Mucosa of descending colon (tissue), 3 donors: ENCODE results near the gene SH2D3C. TPM values are rescaled to one million over a fixed set of nuclear protein-coding genes. Genes with fewer than 3 reads are reported as not detected.

ENCODE experiments used
- ATAC-seq: fragments of 200-7000 bp; cut with Tn5 transposase; one replicate; pipeline ENCODE4 v1.9.1; 2020; ENCODE audit warnings: mild to moderate bottlenecking, moderate library complexity
- DNase-seq, 3 donors: peaks; one replicate each; pipeline ENCODE4 v3.0.0-alpha.2; 2020
- H3K36me3 ChIP-seq: fragments of 200-600 bp; one replicate; pipeline ENCODE4 v1.8.0; 2021; ENCODE audit warnings: low read depth, mild to moderate bottlenecking
- H3K4me1 ChIP-seq: fragments of 200-600 bp; one replicate; pipeline ENCODE4 v1.8.0; 2021; ENCODE audit warnings: low read depth, mild to moderate bottlenecking
- H3K4me3 ChIP-seq: fragments of 200-600 bp; one replicate; pipeline ENCODE4 v1.8.0; 2021; ENCODE audit warnings: mild to moderate bottlenecking
- H3K9me3 ChIP-seq: fragments of 200-600 bp; one replicate; pipeline ENCODE4 v1.8.0; 2021; ENCODE audit warnings: mild to moderate bottlenecking
- intact Hi-C, 2 donors: fragments of 100-400 bp; cut with DNase I in 1 of 2; cut with micrococcal nuclease in 1 of 2; formaldehyde crosslinking; loops; one replicate each; pipeline versions ENCODE4 v1.11.0 to v1.11.1; 2022; cut with DNase I, micrococcal nuclease
- total RNA-seq, 3 donors: library from RNA; stranded (reverse); fragmentation: NEBNext Ultra II Directional in 2 of 3; extraction: Animal tissue kit (Norgen Biotek cat#: 25700) in 2 of 3; gene quantifications; one replicate each; pipeline versions ENCODE4 v1.2.1 to v1.2.4, GENCODE V29; 2021 to 2023
- TF ChIP-seq, protein P1 (sequence below): fragments of 200-600 bp; IDR thresholded peaks from one replicate; pipeline ENCODE4 v1.8.0; 2022; ENCODE audit warnings: antibody characterized with exemption, mild to moderate bottlenecking
- donor health status: DM: no; HTN: no; CAD: no; lungs with moderate emphysema.
- donor health status: DM: no; HTN: no; CAD: no.
- donor health status: DM: no; HTN: yes; CAD: no.

Gene SH2D3C
- total RNA-seq, 3 donors from 2014 or later = 3.2 to 7.4 (median 4.7) TPM

DNA sequence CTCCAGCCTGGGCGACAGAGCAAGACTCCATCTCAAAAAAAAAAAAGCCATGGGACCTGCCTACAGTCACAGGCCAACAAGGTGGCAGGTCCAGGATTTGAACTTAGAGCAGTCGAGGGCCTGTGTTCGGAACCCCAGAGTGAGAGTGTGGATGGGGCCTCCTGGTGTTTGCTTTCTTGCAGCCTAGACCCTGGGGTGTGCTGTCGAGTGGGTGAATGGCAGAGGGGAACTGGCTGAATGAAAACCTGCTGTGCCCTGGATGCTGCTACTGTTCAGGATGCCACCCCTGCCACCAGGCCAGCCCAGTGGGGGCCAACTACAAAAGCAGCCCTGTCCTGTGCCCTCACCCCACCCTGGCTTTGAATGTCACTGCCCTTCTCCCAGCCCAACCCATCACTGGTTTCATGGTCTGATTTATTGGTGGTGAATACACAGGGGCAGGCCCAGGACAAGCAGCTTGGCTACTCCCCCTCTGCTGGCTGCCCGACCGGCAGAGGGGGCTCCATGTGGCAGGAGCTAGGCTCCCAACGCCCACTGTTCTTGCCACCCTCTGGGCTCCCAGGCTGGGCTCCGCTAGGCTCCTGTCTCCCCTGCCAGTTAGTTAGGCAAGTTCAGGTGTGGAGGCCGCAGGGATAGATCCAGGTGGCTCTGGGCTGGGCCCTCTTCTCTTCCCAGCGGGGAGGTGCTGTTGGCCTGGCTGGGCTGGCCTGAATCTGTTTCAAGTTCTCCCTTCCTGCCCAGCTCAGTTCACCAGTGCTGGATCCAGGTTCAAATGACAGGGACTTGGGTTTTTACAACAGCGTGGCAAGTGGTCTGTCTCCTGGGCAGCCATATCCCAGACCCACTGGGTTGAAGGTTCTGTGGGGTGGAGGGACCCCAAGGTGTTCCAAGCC is 36.4 kb upstream of the SH2D3C start:
- no peak for ATAC-seq
- intact Hi-C loops = no loop called here
- DNase-seq = no peak
- H3K36me3 ChIP-seq = peaks cover 6% of the 10 kb centered on the region
- TF ChIP-seq, protein P1, sequence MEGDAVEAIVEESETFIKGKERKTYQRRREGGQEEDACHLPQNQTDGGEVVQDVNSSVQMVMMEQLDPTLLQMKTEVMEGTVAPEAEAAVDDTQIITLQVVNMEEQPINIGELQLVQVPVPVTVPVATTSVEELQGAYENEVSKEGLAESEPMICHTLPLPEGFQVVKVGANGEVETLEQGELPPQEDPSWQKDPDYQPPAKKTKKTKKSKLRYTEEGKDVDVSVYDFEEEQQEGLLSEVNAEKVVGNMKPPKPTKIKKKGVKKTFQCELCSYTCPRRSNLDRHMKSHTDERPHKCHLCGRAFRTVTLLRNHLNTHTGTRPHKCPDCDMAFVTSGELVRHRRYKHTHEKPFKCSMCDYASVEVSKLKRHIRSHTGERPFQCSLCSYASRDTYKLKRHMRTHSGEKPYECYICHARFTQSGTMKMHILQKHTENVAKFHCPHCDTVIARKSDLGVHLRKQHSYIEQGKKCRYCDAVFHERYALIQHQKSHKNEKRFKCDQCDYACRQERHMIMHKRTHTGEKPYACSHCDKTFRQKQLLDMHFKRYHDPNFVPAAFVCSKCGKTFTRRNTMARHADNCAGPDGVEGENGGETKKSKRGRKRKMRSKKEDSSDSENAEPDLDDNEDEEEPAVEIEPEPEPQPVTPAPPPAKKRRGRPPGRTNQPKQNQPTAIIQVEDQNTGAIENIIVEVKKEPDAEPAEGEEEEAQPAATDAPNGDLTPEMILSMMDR = no peak
- H3K4me1 ChIP-seq = peaks cover 3% of the 10 kb centered on the region
- H3K4me3 ChIP-seq = no peak overlapping the region
- no peaks in the 10 kb centered on the region for H3K9me3 ChIP-seq

DNA sequence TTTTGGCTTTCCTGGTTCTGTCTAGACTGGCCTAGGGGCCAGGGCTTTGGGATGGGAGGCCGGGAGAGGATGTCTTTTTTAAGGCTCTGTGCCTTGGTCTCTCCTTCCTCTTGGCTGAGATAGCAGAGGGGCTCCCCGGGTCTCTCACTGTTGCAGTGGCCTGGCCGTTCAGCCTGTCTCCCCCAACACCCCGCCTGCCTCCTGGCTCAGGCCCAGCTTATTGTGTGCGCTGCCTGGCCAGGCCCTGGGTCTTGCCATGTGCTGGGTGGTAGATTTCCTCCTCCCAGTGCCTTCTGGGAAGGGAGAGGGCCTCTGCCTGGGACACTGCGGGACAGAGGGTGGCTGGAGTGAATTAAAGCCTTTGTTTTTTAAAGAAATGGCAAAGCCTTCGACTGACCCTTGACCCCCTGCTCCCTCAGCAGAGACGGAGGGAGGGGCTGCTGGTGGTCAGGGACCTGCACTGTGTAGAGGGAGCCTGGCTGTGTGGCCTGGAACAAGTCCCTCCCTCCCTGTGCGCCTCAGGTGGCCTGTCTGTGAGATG is 35.3 kb upstream of the SH2D3C start:
- intact Hi-C loops = no loop called here
- DNase-seq (no peak), ATAC-seq (no peak)
- H3K4me3 ChIP-seq = no peak overlapping the region
- H3K9me3 ChIP-seq = no peaks in the 10 kb centered on the region
- TF ChIP-seq, protein P1 = no peak
- H3K4me1 ChIP-seq = peaks cover 8% of the 10 kb centered on the region
- peaks cover 6% of the 10 kb centered on the region for H3K36me3 ChIP-seq

DNA sequence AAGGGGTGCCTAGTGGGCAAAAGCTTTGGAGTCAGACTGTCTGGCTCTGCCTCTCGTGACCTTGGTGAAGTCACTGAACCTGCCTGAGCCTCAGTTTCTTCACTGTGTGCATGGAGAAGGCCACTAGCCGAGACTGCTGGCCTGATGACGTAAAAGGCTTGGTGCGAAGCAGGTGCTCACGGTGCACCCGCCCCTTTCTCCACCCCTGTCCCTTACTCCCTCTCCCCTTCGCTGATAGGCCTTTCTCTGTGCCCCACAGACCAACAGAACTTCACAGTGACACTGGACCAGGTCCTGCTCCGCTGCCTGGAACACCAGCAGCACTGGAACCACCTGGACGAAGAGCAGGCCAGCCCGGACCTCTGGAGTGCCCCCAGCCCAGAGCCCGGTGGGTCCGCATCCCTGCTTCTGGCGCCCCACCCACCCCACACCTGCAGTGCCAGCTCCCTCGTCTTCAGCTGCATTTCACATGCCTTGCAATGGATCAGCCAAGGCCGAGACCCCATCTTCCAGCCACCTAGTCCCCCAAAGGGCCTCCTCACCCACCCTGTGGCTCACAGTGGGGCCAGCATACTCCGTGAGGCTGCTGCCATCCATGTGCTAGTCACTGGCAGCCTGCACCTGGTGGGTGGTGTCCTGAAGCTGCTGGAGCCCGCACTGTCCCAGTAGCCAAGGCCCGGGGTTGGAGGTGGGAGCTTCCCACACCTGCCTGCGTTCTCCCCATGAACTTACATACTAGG is 34.6 kb upstream of the SH2D3C start:
- Histone ChIP-seq H3K36me3 (peaks cover 6% of the 10 kb centered on the region), H3K4me1 (peaks cover 8% of the 10 kb centered on the region), H3K4me3 (no peak overlapping the region), H3K9me3 (no peaks in the 10 kb centered on the region)
- ATAC-seq (no peak), DNase-seq (no peak)
- intact Hi-C loops = no loop called here
- TF ChIP-seq, protein P1 = no peak

DNA sequence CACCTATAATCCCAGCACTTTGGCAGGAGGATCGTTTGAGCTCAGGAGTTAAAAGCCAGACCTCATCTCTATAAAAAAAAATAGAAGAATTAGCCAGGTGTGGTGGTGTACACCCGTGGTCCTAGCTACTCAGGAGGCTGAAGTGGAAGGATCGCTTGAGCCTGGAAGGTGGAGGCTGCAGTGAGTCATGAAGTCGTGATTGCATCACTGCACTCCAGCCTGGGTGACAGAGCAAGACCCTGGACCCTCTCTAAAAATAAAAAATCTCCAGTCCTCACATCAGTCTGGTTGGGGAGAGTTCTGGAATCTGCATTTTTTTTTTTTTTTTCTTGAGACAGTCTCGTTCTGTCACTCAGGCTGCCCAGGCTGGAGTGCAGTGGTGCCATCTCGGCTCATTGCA is 33.5 kb upstream of the SH2D3C start:
- ATAC-seq (no peak), DNase-seq (no peak)
- no peak overlapping the region for H3K4me3 ChIP-seq
- intact Hi-C loops = no loop called here
- H3K36me3 ChIP-seq = peaks cover 6% of the 10 kb centered on the region
- no peaks in the 10 kb centered on the region for H3K9me3 ChIP-seq
- H3K4me1 ChIP-seq = peaks cover 8% of the 10 kb centered on the region
- TF ChIP-seq, protein P1 = no peak

DNA sequence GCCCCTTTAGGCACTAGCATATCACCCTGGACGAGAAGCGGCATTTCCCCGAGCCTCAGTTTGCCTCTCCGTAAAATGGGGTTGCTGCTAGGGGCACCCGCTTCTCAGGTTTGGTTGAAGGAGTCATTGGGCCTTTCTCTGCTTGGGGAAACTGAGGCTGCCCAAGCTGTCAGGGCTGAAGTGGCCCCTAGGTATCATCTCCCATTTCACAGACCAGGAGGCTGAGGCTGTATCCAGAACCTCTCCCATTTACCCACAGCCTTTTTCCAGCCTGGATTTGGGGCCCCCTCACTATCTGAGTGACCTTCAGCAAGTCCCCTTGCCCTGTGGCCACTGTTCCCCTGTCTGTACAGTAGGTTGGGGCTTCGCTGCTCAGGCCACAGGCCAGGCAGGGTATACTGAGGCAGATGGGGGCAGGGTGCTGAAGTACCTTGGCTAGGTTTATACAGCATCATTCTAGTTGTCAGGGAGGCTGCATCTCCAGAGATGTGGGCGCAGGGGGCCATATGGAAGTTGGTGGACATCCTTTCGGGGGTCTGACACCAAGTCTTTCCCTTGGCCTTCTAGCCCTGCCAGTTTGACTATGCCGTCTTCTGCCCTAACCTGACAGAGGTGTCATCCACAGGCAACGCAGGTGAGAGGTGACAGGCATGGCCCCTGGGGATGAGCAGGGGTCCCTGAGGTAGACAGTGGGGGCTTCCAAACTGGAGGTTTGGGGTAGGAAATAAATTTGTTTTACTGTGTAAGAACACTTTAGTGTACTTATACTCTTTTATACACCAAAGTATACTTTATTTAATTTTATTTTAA is 32.1 kb upstream of the SH2D3C start:
- Histone ChIP-seq H3K4me3 (no peak overlapping the region), H3K36me3 (peaks cover 6% of the 10 kb centered on the region), H3K4me1 (peaks cover 8% of the 10 kb centered on the region), H3K9me3 (no peaks in the 10 kb centered on the region)
- ATAC-seq = no peak
- DNase-seq = no peak
- TF ChIP-seq, protein P1 = no peak
- intact Hi-C loops = no loop called here
